OCI-LY7 (cell line): ENCODE measurements around the gene ARFIP2. TPM values are rescaled to one million over a fixed set of nuclear protein-coding genes. Genes with fewer than 3 reads are reported as not detected.

Experiments used
- Bru-seq: library from RNA; stranded (reverse); fragments of 400-500 nt; gene quantifications from one replicate; lab custom pipeline; 2021; lab: Mats Ljungman, UMichigan
- BruChase-seq, 2 experiments: library from RNA; stranded (reverse); fragments of 400-500 nt; gene quantifications; one replicate each; lab custom pipeline; 2021; lab: Mats Ljungman, UMichigan
- BruUV-seq: library from RNA; stranded (reverse); fragments of 400-500 nt; replicated peaks from 2 replicates; lab custom pipeline; 2021; lab: Mats Ljungman, UMichigan
- CTCF ChIA-PET: fragments of 300-600 bp; sonication (Branson Sonifier 250); formaldehyde crosslinking; loops from one replicate; lab custom pipeline; 2022; ENCODE audit warnings: antibody characterized with exemption; ENCODE audit not compliant: unreplicated experiment; lab: Charles Lee
- POLR2A ChIA-PET: fragments of 300-600 bp; sonication (Branson Sonifier 250); formaldehyde crosslinking; loops from one replicate; lab custom pipeline; 2022; ENCODE audit warnings: antibody characterized with exemption; lab: Charles Lee
- DNase-seq: peaks from one replicate; pipeline ENCODE4 v3.0.0-alpha.2; 2015; ENCODE audit warnings: low spot score
- H2AFZ ChIP-seq: fragments of 200-600 bp; sonication (generic), shearing (Covaris generic); 2 replicates; pipeline ENCODE4 v1.6.1; 2014; ENCODE audit warnings: mild to moderate bottlenecking, antibody characterized with exemption, low read length, moderate library complexity
- H3K27ac ChIP-seq: fragments of 200-600 bp; sonication (generic); 2 replicates; pipeline ENCODE4 v1.5.1; 2014; ENCODE audit warnings: mixed run types, low read depth, mild to moderate bottlenecking, moderate library complexity, low read length, inconsistent platforms; ENCODE audit not compliant: poor library complexity, severe bottlenecking
- H3K36me3 ChIP-seq: fragments of 200-600 bp; sonication (generic); 2 replicates; pipeline ENCODE4 v1.6.1; 2014; ENCODE audit warnings: mild to moderate bottlenecking, antibody characterized with exemption, low read length, moderate library complexity, mixed read lengths; ENCODE audit not compliant: insufficient read depth
- H3K4me1 ChIP-seq: fragments of 200-600 bp; sonication (generic); 2 replicates; pipeline ENCODE4 v1.5.1; 2014; ENCODE audit warnings: mild to moderate bottlenecking, low read length; ENCODE audit not compliant: insufficient read depth, poor library complexity, severe bottlenecking
- H3K4me2 ChIP-seq: fragments of 200-600 bp; sonication (generic); 2 replicates; pipeline ENCODE4 v1.6.1; 2014; ENCODE audit warnings: mild to moderate bottlenecking, low read length
- H3K4me3 ChIP-seq: fragments of 200-600 bp; sonication (generic); 2 replicates; pipeline ENCODE4 v1.5.1; 2014; ENCODE audit warnings: mild to moderate bottlenecking, low read depth, low read length; ENCODE audit not compliant: poor library complexity, severe bottlenecking
- H3K79me2 ChIP-seq: fragments of 200-600 bp; sonication (generic); 2 replicates; pipeline ENCODE4 v1.6.1; 2016; ENCODE audit warnings: low read depth, mild to moderate bottlenecking, low read length, moderate library complexity, mixed read lengths; ENCODE audit not compliant: insufficient read depth
- H3K9me2 ChIP-seq: fragments of 200-600 bp; sonication (generic); 2 replicates; pipeline ENCODE4 v1.6.1; 2016; ENCODE audit warnings: mild to moderate bottlenecking, low read length, mixed read lengths; ENCODE audit not compliant: insufficient read depth
- H3K9me3 ChIP-seq: fragments of 200-600 bp; sonication (generic); 2 replicates; pipeline ENCODE4 v1.6.1; 2014; ENCODE audit warnings: mild to moderate bottlenecking, mixed run types, low read length, mixed read lengths
- H4K20me1 ChIP-seq: fragments of 200-600 bp; sonication (generic); 2 replicates; pipeline ENCODE4 v1.6.1; 2014; ENCODE audit warnings: mild to moderate bottlenecking, antibody characterized with exemption, low read length, moderate library complexity, mixed read lengths; ENCODE audit not compliant: insufficient read depth
- CTCF ChIP-seq: fragments of 200-600 bp; sonication (generic); conservative IDR thresholded peaks from 2 replicates; pipeline ENCODE4 v1.5.1; 2014; ENCODE audit warnings: mild to moderate bottlenecking, antibody characterized with exemption, low read length, moderate library complexity, mixed read lengths
- EZH2phosphoT487 ChIP-seq: fragments of 200-600 bp; sonication (generic); IDR thresholded peaks from 2 replicates; pipeline ENCODE4 v1.6.1; 2018; ENCODE audit warnings: low read depth, borderline replicate concordance, mild to moderate bottlenecking, mixed run types, antibody characterized with exemption, low read length, moderate library complexity, mixed read lengths
- intact Hi-C: fragments of 100-400 bp; cut with micrococcal nuclease; formaldehyde crosslinking; loops from one replicate; pipeline ENCODE4 v1.10.0; 2022; ENCODE audit not compliant: unreplicated experiment
- long read RNA-seq: library from polyadenylated mRNA; stranded (forward); transcript quantifications from one replicate; pipeline ENCODE4 v2.0.0, GENCODE V29; 2022
- total RNA-seq, 2 experiments: library from RNA; depleted of rRNA in 1 of 2; stranded (reverse); fragments of >200 nt in 1 of 2; shearing (Covaris generic) in 1 of 2; gene quantifications; 2 replicates each; pipeline ENCODE4 v1.2.3, GENCODE V29; 2014 to 2022

Gene ARFIP2
- total RNA-seq (2014; rRNA removed; shearing (Covaris generic)) = 40.7 and 55.9 TPM in 2 replicates
- 44.0 and 49.0 TPM in 2 replicates for total RNA-seq (2022)
- percentile 66 among the genes with signal in this experiment for Bru-seq, nascent RNA
- percentile 76 among the genes with signal in this experiment for BruChase-seq, experiment 1, labeled RNA remaining after a 6-hour chase
- BruChase-seq, experiment 2, labeled RNA remaining after a 2-hour chase = percentile 77 among the genes with signal in this experiment
- long read RNA-seq, transcript ARFIP2-202 (8 exons, 1,868 nt) = minor isoform, 9 of 35 reads
- long read RNA-seq, transcript ARFIP2-201 (8 exons, 2,543 nt) = major isoform, 14 of 35 reads
- long read RNA-seq, partial matches to known transcripts = 5 of 35 reads
- long read RNA-seq, other reads (novel, unspliced or antisense) = 7 of 35 reads

GRCh38 chr11:6481012-6481923 lies at the start of gene ARFIP2, which contains the start of gene TIMM10B:
Gene ARFIP2 (minus strand): TSS chr11:6481331. CDS start chr11:6480421, 910 bp downstream.
Gene TIMM10B (plus strand): TSS chr11:6481501. CDS start chr11:6481517, 16 bp downstream.
- Histone ChIP-seq H3K4me2 (peak within 1 kb of the TSS; percentile 94), H3K9me2 (no peaks in the 10 kb centered on the region), H2AFZ (peak within 1 kb of the TSS; percentile 60; the same call in 1 of the 2 replicates), H3K4me1 (peaks cover 22% of the 10 kb centered on the region), H3K4me3 (peak within 1 kb of the TSS; percentile 96), H3K9me3 (no peaks in the 10 kb centered on the region), H4K20me1 (peaks cover 10% of the 10 kb centered on the region; the same call in 1 of the 2 replicates), H3K79me2 (peaks cover 38% of the 10 kb centered on the region), H3K36me3 (peaks cover 76% of the 10 kb centered on the region), H3K27ac (peak within 1 kb of the TSS; percentile 70)
- TF ChIP-seq CTCF (no peak), EZH2phosphoT487 (no peak)
- no TSS peak for BruUV-seq
- ChIA-PET CTCF (interaction anchor here (0.5 to 1.4 kb wide), 5 partner anchors 9 to 134 kb away, joined by 3 to 4 read pairs (median 3); no protein-coding TSS in a partner anchor), POLR2A (interaction anchor here (0.6 to 2.1 kb wide), 19 partner anchors 8 to 205 kb away, joined by 3 to 13 read pairs (median 4); partner anchors contain the start of genes APBB1, MRPL17 and TRIM3)
- intact Hi-C loops = loop anchor here (1.0 to 5.0 kb wide), 2 partner anchors 91 to 121 kb away; partner anchors contain the start of genes ILK, RRP8 and SMPD1
- DNase-seq = peak; percentile 99

- no TSS peak for BruUV-seq
- Histone ChIP-seq H3K4me2 (no peak overlapping the region), H3K4me3 (no peak overlapping the region), H3K36me3 (peaks cover 21% of the 10 kb centered on the region; the same call in 1 of the 2 replicates), H3K79me2 (no peaks in the 10 kb centered on the region), H3K9me3 (no peaks in the 10 kb centered on the region), H2AFZ (no peak overlapping the region), H4K20me1 (no peaks in the 10 kb centered on the region), H3K9me2 (no peaks in the 10 kb centered on the region), H3K27ac (no peak overlapping the region), H3K4me1 (peaks cover 12% of the 10 kb centered on the region)
- intact Hi-C loops = loop anchor here (1.0 kb wide), 2 partner anchors 152 to 175 kb away; partner anchors contain the start of gene MRPL17
- ChIA-PET CTCF (interaction anchor here (0.6 to 1.7 kb wide), 7 partner anchors 112 to 224 kb away, joined by 3 to 6 read pairs (median 3); partner anchors contain the start of genes APBB1 and MRPL17), POLR2A (interaction anchor here (0.6 to 1.1 kb wide), 2 partner anchors 142 to 311 kb away, joined by 3 to 4 read pairs; no protein-coding TSS in a partner anchor)
- no peak for DNase-seq
- TF ChIP-seq EZH2phosphoT487 (no peak), CTCF (no peak)
These were observed 49.7 kb upstream of the ARFIP2 start for GRCh38 chr11:6530848-6531247.
